HepG2 (cell line): Measurements from ENCODE around the gene TBC1D24. TPM values are rescaled to one million over a fixed set of nuclear protein-coding genes. Genes with fewer than 3 reads are reported as not detected.
A peak's percentile ranks its signal among the peaks of the same experiment; 100 is the strongest.

Source experiments
- ATAC-seq: fragments of 200-7000 bp; cut with Tn5 transposase; 3 replicates; pipeline ENCODE4 v1.9.1; 2020; ENCODE audit warnings: mild to moderate bottlenecking, moderate library complexity
- BruUV-seq: library from RNA; stranded (reverse); fragments of 400-500 nt; replicated peaks from 2 replicates; lab custom pipeline; 2021; lab: Mats Ljungman, UMichigan
- CTCF ChIA-PET: fragments of 300-600 bp; formaldehyde crosslinking; extraction: SDS; loops from one replicate; lab custom pipeline; 2021; ENCODE audit warnings: low total read pairs, inconsistent platforms, low intra/inter-chr PET ratio; lab: Yijun Ruan, JAX
- POLR2A ChIA-PET: fragments of 350-600 bp; sonication (Branson Sonifier 250); formaldehyde crosslinking; loops from one replicate; lab custom pipeline; 2020; ENCODE audit warnings: antibody characterized with exemption, inconsistent platforms; lab: Yijun Ruan, JAX
- DNase-seq: peaks from one replicate; pipeline ENCODE4 v3.0.0-alpha.2; 2015; ENCODE audit warnings: low spot score
- FAIRE-seq: peaks from 3 replicates; lab custom pipeline; 2011; peaks lifted over from hg19 to GRCh38; lab: Jason Lieb, UNC
- H2AFZ ChIP-seq: one replicate; pipeline ENCODE4 v1.6.1; 2011; ENCODE audit warnings: low read length, inconsistent platforms
- H3K27ac ChIP-seq: fragments of 300-600 bp; 3 replicates; pipeline ENCODE4 v1.8.0; 2011; ENCODE audit warnings: mixed run types, mild to moderate bottlenecking, mixed read lengths, low read length, inconsistent platforms; ENCODE audit not compliant: insufficient read depth; ENCODE audit errors: extremely low read length
- H3K27me3 ChIP-seq, 2 experiments: fragments of 200-600 bp in 1 of 2; 2 replicates in 1 of 2; 3 replicates in 1 of 2; pipeline versions ENCODE4 v1.6.0 to v1.8.0; 2011; ENCODE audit warnings: low read length in 2 of 2, mild to moderate bottlenecking in 2 of 2, moderate library complexity in 2 of 2, inconsistent platforms in 1 of 2; ENCODE audit not compliant: insufficient read depth in 2 of 2, control insufficient read depth in 1 of 2
- H3K36me3 ChIP-seq, 2 experiments: fragments of 200-600 bp in 1 of 2; replicated peaks in 1 of 2; 2 replicates in 1 of 2; 3 replicates in 1 of 2; pipeline versions ENCODE4 v1.5.1 to v1.8.0; 2011; ENCODE audit warnings: low read length in 2 of 2, inconsistent platforms in 1 of 2; ENCODE audit not compliant: insufficient read depth in 2 of 2, control insufficient read depth in 1 of 2
- H3K4me1 ChIP-seq: 2 replicates; pipeline ENCODE4 v1.5.1; 2012; ENCODE audit warnings: low read length, inconsistent platforms; ENCODE audit not compliant: insufficient read depth
- H3K4me2 ChIP-seq: 2 replicates; pipeline ENCODE4 v1.6.0; 2011; ENCODE audit warnings: low read depth, low read length, inconsistent platforms
- H3K4me3 ChIP-seq, 3 experiments: fragments of 200-600 bp in 1 of 3; sonication (generic), shearing (Covaris generic) in 1 of 3; replicated peaks in 1 of 3; 2 replicates each; pipeline ENCODE4 v1.5.1; 2011 to 2016; ENCODE audit warnings: low read length in 3 of 3, inconsistent platforms in 2 of 3, low read depth in 2 of 3, mild to moderate bottlenecking in 2 of 3, control low read depth in 1 of 3, mixed read lengths in 1 of 3; ENCODE audit not compliant: insufficient read depth in 1 of 3
- H3K79me2 ChIP-seq: one replicate; pipeline ENCODE4 v1.6.1; 2011; ENCODE audit warnings: low read length, inconsistent platforms; ENCODE audit not compliant: insufficient read depth
- H3K9ac ChIP-seq: 2 replicates; pipeline ENCODE4 v1.6.0; 2011; ENCODE audit warnings: mild to moderate bottlenecking, low read depth, low read length, inconsistent platforms; ENCODE audit not compliant: insufficient read depth
- H3K9me3 ChIP-seq: 2 replicates; pipeline ENCODE4 v1.5.1; 2012; ENCODE audit warnings: mild to moderate bottlenecking, low read length
- H4K20me1 ChIP-seq: 2 replicates; pipeline ENCODE4 v1.6.0; 2011; ENCODE audit warnings: inconsistent platforms, mild to moderate bottlenecking, low read length, moderate library complexity; ENCODE audit not compliant: insufficient read depth
- AGO2 ChIP-seq: fragments of 200-400 bp; formaldehyde crosslinking; optimal IDR thresholded peaks from 2 replicates; pipeline ENCODE3; 2017; ENCODE audit warnings: mild to moderate bottlenecking, low read depth, low read length, moderate library complexity
- AHR ChIP-seq: IDR thresholded peaks from 2 replicates; pipeline ENCODE4 v1.6.1; 2018; ENCODE audit warnings: missing genetic modification reagents, missing compliant biosample characterization
- CREB1 ChIP-seq, 2 experiments: fragments of 450-650 bp in 1 of 2; IDR thresholded peaks; 2 replicates each; pipeline ENCODE4 v1.6.1; 2016 to 2017; ENCODE audit warnings: control low read depth in 1 of 2, mild to moderate bottlenecking in 1 of 2, missing compliant biosample characterization in 1 of 2, missing genetic modification characterization in 1 of 2
- ERF ChIP-seq: IDR thresholded peaks from 2 replicates; pipeline ENCODE4 v1.6.1; 2018; ENCODE audit warnings: missing biosample characterization, missing genetic modification reagents
- POLR2A ChIP-seq, 2 experiments: IDR thresholded peaks; 2 replicates each; pipeline ENCODE4 v1.6.1; 2011; ENCODE audit warnings: low read depth in 2 of 2, low read length in 2 of 2, mild to moderate bottlenecking in 1 of 2, moderate library complexity in 1 of 2; ENCODE audit not compliant: insufficient read depth in 1 of 2
- PRPF4 ChIP-seq: fragments of 200-400 bp; formaldehyde crosslinking; IDR thresholded peaks from 2 replicates; pipeline ENCODE4 v1.6.1; 2016; ENCODE audit warnings: low read length, low read depth; ENCODE audit not compliant: poor library complexity, severe bottlenecking
- RBFOX2 ChIP-seq: fragments of 200-400 bp; formaldehyde crosslinking; IDR thresholded peaks from 2 replicates; pipeline ENCODE4 v1.6.1; 2017; ENCODE audit warnings: low read depth, mild to moderate bottlenecking, low read length
- SALL1 ChIP-seq: sonication (generic); formaldehyde crosslinking; IDR thresholded peaks from 2 replicates; pipeline ENCODE4 v1.8.0; 2022; ENCODE audit warnings: mild to moderate bottlenecking, missing genetic modification reagents
- ZNF263 ChIP-seq: sonication (generic); formaldehyde crosslinking; IDR thresholded peaks from 2 replicates; pipeline ENCODE4 v1.4.0; 2020; ENCODE audit warnings: missing genetic modification reagents
- WGBS: methylation state at CpG from one replicate; pipeline ENCODE4 v1.1.6; 2017; ENCODE audit warnings: low lambda C conversion rate; 5-methylcytosine and 5-hydroxymethylcytosine counted together
- in situ Hi-C: cut with HindIII; loops from 2 replicates; pipeline ENCODE4 v1.10.0; 2017; ENCODE audit warnings: low pct_unique_long_range_greater_than_20kb; ENCODE audit not compliant: extremely low pct_ligation_motif_present
- intact Hi-C: fragments of 100-400 bp; cut with micrococcal nuclease; formaldehyde crosslinking; loops from one replicate; pipeline ENCODE4 v1.10.0; 2022; ENCODE audit not compliant: unreplicated experiment
- polyA plus RNA-seq, 8 experiments: library from polyadenylated mRNA; depleted of rRNA in 3 of 8; stranded (reverse) in 7 of 8; unstranded in 1 of 8; fragments of >200 nt; fragmentation: Illumina TruSeq in 4 of 8; extraction: Trizol in 4 of 8; gene quantifications; 2 replicates each; pipeline versions ENCODE4 v1.2.1 to v1.2.3, GENCODE V29; 2011 to 2016; ENCODE audit warnings: low read depth in 4 of 8, missing spikeins in 1 of 8, mixed read lengths in 1 of 8; ENCODE audit not compliant: insufficient read depth in 1 of 8
- total RNA-seq, 5 experiments: library from RNA; depleted of rRNA; stranded (reverse); fragments of >200 nt; fragmentation: Illumina TruSeq; extraction: Trizol; gene quantifications; 2 replicates each; pipeline ENCODE4 v1.2.3, GENCODE V29; 2016; ENCODE audit warnings: low read depth in 1 of 5
- TF ChIP-seq, protein P1 (sequence below): sonication (generic); formaldehyde crosslinking; IDR thresholded peaks from 2 replicates; pipeline ENCODE4 v1.4.0; 2020; ENCODE audit warnings: missing genetic modification reagents

Gene TBC1D24
- total and polyA plus RNA-seq, 2 of the 13 experiments (the other 11 are each of a cell fraction or from before 2014, with no cell fraction given), result 7.7 to 13.7 TPM

DNA sequence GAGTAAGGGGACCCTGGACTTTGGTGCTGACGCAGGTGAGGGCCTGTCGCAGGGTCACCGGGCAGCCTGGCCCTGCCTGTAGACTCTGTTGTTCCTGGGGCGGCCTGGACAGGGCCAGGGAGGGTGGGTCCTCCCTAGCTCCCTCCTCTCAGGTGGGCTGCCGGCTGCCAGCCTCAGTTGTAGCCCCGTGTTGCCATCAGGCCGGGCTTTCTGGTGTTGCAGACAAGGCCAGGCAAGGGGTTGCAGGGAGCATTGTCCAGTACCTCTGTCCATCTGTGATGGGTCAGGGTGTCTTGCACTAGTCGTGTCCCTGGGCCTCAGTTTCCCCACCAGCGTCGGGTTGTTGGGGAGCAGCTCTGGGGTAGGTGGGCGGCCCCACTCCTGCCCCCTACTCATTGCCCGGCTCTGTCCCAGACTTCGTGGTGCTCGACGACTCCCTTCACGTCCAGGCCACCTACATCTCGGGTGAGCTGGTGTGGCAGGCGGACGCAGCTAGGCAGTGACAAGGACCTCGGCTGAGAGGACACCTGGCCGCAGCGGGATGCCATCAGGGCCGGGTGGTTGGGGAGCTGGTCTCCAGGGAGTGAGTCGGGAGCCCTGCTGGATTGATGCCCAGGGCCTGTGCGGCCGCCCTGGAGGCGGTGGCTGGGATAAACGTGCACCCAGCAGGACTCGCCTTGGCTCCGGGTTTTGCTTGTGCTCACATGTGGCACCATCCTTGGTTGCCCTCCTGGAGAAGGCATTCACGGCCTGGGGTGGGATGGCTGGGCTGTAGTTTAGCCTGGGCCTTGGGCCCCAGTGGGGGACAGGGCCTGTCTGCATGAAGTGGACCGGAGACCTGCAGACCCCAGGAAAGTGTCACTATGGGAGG is 54.4 kb downstream of the TBC1D24 start:
- TF ChIP-seq, protein P1, sequence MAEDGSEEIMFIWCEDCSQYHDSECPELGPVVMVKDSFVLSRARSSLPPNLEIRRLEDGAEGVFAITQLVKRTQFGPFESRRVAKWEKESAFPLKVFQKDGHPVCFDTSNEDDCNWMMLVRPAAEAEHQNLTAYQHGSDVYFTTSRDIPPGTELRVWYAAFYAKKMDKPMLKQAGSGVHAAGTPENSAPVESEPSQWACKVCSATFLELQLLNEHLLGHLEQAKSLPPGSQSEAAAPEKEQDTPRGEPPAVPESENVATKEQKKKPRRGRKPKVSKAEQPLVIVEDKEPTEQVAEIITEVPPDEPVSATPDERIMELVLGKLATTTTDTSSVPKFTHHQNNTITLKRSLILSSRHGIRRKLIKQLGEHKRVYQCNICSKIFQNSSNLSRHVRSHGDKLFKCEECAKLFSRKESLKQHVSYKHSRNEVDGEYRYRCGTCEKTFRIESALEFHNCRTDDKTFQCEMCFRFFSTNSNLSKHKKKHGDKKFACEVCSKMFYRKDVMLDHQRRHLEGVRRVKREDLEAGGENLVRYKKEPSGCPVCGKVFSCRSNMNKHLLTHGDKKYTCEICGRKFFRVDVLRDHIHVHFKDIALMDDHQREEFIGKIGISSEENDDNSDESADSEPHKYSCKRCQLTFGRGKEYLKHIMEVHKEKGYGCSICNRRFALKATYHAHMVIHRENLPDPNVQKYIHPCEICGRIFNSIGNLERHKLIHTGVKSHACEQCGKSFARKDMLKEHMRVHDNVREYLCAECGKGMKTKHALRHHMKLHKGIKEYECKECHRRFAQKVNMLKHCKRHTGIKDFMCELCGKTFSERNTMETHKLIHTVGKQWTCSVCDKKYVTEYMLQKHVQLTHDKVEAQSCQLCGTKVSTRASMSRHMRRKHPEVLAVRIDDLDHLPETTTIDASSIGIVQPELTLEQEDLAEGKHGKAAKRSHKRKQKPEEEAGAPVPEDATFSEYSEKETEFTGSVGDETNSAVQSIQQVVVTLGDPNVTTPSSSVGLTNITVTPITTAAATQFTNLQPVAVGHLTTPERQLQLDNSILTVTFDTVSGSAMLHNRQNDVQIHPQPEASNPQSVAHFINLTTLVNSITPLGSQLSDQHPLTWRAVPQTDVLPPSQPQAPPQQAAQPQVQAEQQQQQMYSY (CRISPR knock-in tag), result peak; percentile 87
- TF ChIP-seq ZNF263 (CRISPR knock-in tag) (no peak), AGO2 (peak; percentile 80), ERF (no peak), RBFOX2 (peak; percentile 60; the same call in 1 of the 2 replicates), POLR2A (IDR thresholded peaks at IDR 0.05; ENCODE audit: insufficient read depth in 1 of 2, low read depth in 2 of 2, low read length in 2 of 2) (peak in 1 of 2 experiments; percentile 29; a peak in 1 of 4 replicates), CREB1 (IDR thresholded peaks at IDR 0.05) (no peak), CREB1 (CRISPR knock-in tag; IDR thresholded peaks at IDR 0.05) (no peak), SALL1 (CRISPR knock-in tag) (no peak), AHR (no peak), PRPF4 (peak; percentile 23)
- FAIRE-seq, result no peak
- H4K20me1 ChIP-seq, result no peaks in the 10 kb centered on the region
- H2AFZ ChIP-seq, result no peak overlapping the region
- intact Hi-C loops (no loop called here), in situ Hi-C loops (no loop called here)
- H3K9ac ChIP-seq, result no peak overlapping the region
- no peak for ATAC-seq
- peaks cover 12 to 39% of the 10 kb centered on the region in 2 experiments for H3K36me3 ChIP-seq
- H3K9me3 ChIP-seq, result no peaks in the 10 kb centered on the region
- peaks cover 58% of the 10 kb centered on the region for H3K4me1 ChIP-seq
- peaks cover 17% of the 10 kb centered on the region for H3K79me2 ChIP-seq
- no peak overlapping the region for H3K4me2 ChIP-seq
- WGBS, result 97% methylated on average over 19 of the region's 32 CpGs
- peak overlapping the region; percentile 33 for H3K27ac ChIP-seq
- no peaks in the 10 kb centered on the region for H3K27me3 ChIP-seq
- CTCF ChIA-PET, result no interaction called here
- DNase-seq, result no peak
- POLR2A ChIA-PET, result no interaction called here
- BruUV-seq, result no TSS peak
- no peak overlapping the region for H3K4me3 ChIP-seq
